Measurements from ENCODE around the gene AMPH.

DNA sequence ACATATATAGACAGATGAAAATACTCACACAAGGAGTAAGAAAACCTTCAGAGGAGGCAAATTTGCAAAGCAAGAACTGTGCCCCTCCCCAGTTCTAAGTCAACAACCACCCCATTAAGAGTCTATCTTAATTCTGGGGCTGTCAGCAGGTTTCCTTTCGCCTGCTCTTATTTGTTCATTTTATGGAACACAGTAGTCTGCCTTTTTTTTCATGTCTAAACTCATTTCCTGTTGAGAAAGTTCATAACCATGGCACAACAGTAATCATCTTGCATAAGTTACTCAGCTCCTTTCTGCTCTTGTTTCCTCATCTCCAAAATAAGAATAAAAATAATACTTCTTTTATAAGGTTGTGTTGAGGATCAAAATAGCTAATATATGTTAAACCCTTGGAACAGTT is 25.8 kb upstream of the AMPH start:
- TF ChIP-seq, protein P1, sequence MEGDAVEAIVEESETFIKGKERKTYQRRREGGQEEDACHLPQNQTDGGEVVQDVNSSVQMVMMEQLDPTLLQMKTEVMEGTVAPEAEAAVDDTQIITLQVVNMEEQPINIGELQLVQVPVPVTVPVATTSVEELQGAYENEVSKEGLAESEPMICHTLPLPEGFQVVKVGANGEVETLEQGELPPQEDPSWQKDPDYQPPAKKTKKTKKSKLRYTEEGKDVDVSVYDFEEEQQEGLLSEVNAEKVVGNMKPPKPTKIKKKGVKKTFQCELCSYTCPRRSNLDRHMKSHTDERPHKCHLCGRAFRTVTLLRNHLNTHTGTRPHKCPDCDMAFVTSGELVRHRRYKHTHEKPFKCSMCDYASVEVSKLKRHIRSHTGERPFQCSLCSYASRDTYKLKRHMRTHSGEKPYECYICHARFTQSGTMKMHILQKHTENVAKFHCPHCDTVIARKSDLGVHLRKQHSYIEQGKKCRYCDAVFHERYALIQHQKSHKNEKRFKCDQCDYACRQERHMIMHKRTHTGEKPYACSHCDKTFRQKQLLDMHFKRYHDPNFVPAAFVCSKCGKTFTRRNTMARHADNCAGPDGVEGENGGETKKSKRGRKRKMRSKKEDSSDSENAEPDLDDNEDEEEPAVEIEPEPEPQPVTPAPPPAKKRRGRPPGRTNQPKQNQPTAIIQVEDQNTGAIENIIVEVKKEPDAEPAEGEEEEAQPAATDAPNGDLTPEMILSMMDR (IDR thresholded peaks at IDR 0.05; ENCODE audit: low read depth, low read length), result no peak
- TF ChIP-seq EZH2phosphoT487 (IDR thresholded peaks at IDR 0.05; ENCODE audit: low read depth), result no peak
